GM23338 (cell line): Measurements from ENCODE around the gene SH3RF3. TPM values are rescaled to one million over a fixed set of nuclear protein-coding genes. Genes with fewer than 3 reads are reported as not detected.

Experiments used
- ATAC-seq: fragments of 200-7000 bp; cut with Tn5 transposase; 3 replicates; pipeline ENCODE4 v1.9.1; 2020
- DNase-seq: peaks from one replicate; pipeline ENCODE4 v3.0.0-alpha.2; 2015; ENCODE audit warnings: low spot score
- H2AFZ ChIP-seq: fragments of 200-600 bp; sonication (generic); 2 replicates; pipeline ENCODE4 v1.8.0; 2016; ENCODE audit warnings: antibody characterized with exemption, mild to moderate bottlenecking, moderate library complexity
- H3F3A ChIP-seq: fragments of 200-600 bp; sonication (generic); replicated peaks from 2 replicates; pipeline ENCODE4 v1.8.0; 2017; ENCODE audit warnings: antibody characterized with exemption, mixed run types, low read depth
- H3K27ac ChIP-seq: fragments of 200-600 bp; sonication (generic); 2 replicates; pipeline ENCODE4 v1.6.1; 2016; ENCODE audit warnings: low read depth
- H3K27me3 ChIP-seq: fragments of 200-600 bp; sonication (generic); 2 replicates; pipeline ENCODE4 v1.8.0; 2016; ENCODE audit warnings: mild to moderate bottlenecking, mixed run types, moderate library complexity; ENCODE audit not compliant: insufficient read depth
- H3K36me3 ChIP-seq: fragments of 200-600 bp; sonication (generic); 2 replicates; pipeline ENCODE4 v1.8.0; 2016; ENCODE audit warnings: mild to moderate bottlenecking; ENCODE audit not compliant: insufficient read depth
- H3K4me1 ChIP-seq: fragments of 200-600 bp; sonication (generic); 2 replicates; pipeline ENCODE4 v1.8.0; 2016; ENCODE audit warnings: mild to moderate bottlenecking, moderate library complexity; ENCODE audit not compliant: insufficient read depth
- H3K4me2 ChIP-seq: fragments of 200-600 bp; sonication (generic); 2 replicates; pipeline ENCODE4 v1.7.1; 2017; ENCODE audit warnings: mixed run types
- H3K4me3 ChIP-seq: fragments of 200-600 bp; sonication (generic); 2 replicates; pipeline ENCODE4 v1.6.1; 2016; ENCODE audit warnings: mixed run types
- H3K79me2 ChIP-seq: fragments of 200-600 bp; sonication (generic); replicated peaks from 2 replicates; pipeline ENCODE4 v1.8.0; 2017; ENCODE audit warnings: mild to moderate bottlenecking; ENCODE audit not compliant: insufficient read depth
- H3K9me2 ChIP-seq: fragments of 200-600 bp; sonication (generic); 2 replicates; pipeline ENCODE4 v1.8.0; 2017; ENCODE audit not compliant: insufficient read depth
- H4K20me1 ChIP-seq: fragments of 200-600 bp; sonication (generic); replicated peaks from 2 replicates; pipeline ENCODE4 v1.8.0; 2017; ENCODE audit warnings: mild to moderate bottlenecking; ENCODE audit not compliant: insufficient read depth
- H3K27ac Mint-ChIP-seq: 2 replicates; pipeline ENCODE4 v1.8.0; 2020; ENCODE audit warnings: inconsistent platforms, mild to moderate bottlenecking, moderate library complexity, mixed read lengths
- H3K27me3 Mint-ChIP-seq: 3 replicates; pipeline ENCODE4 v1.8.0; 2022; ENCODE audit warnings: low read depth, mild to moderate bottlenecking, moderate library complexity, mixed read lengths, inconsistent platforms; ENCODE audit not compliant: insufficient read depth, poor library complexity
- H3K36me3 Mint-ChIP-seq: 3 replicates; pipeline ENCODE4 v1.8.0; 2021; ENCODE audit warnings: low read depth, mild to moderate bottlenecking, inconsistent platforms, moderate library complexity, mixed read lengths
- H3K4me1 Mint-ChIP-seq: 3 replicates; pipeline ENCODE4 v1.8.0; 2020; ENCODE audit warnings: mild to moderate bottlenecking, inconsistent platforms, mixed read lengths
- H3K4me3 Mint-ChIP-seq: 3 replicates; pipeline ENCODE4 v1.8.0; 2021; ENCODE audit warnings: moderate library complexity, mild to moderate bottlenecking, inconsistent platforms, mixed read lengths
- H3K9me3 Mint-ChIP-seq: 3 replicates; pipeline ENCODE4 v1.8.0; 2020; ENCODE audit warnings: moderate library complexity, mild to moderate bottlenecking, inconsistent platforms, mixed read lengths
- CREB1 ChIP-seq: fragments of 250-450 bp; sonication (Bioruptor Pico); IDR thresholded peaks from 2 replicates; pipeline ENCODE4 v1.5.0; 2020; ENCODE audit warnings: low read depth, mild to moderate bottlenecking, moderate library complexity
- EZH2 ChIP-seq: fragments of 200-600 bp; sonication (generic); IDR thresholded peaks from one replicate; pipeline ENCODE4 v1.8.0; 2017; ENCODE audit warnings: antibody characterized with exemption, mild to moderate bottlenecking, low read depth; ENCODE audit not compliant: unreplicated experiment
- EZH2phosphoT487 ChIP-seq: fragments of 200-600 bp; sonication (generic); IDR thresholded peaks from one replicate; pipeline ENCODE4 v1.8.1; 2018; ENCODE audit warnings: antibody characterized with exemption; ENCODE audit not compliant: unreplicated experiment
- JUNB ChIP-seq: IDR thresholded peaks from one replicate; pipeline ENCODE4 v1.6.1; 2016; ENCODE audit warnings: antibody characterized with exemption; ENCODE audit not compliant: unreplicated experiment
- NANOG ChIP-seq: IDR thresholded peaks from 2 replicates; pipeline ENCODE4 v1.6.1; 2016; ENCODE audit warnings: antibody characterized with exemption, borderline replicate concordance
- POLR2AphosphoS5 ChIP-seq: IDR thresholded peaks from 2 replicates; pipeline ENCODE4 v1.6.1; 2016; ENCODE audit warnings: antibody characterized with exemption, low read depth
- REST ChIP-seq: IDR thresholded peaks from one replicate; pipeline ENCODE4 v1.6.1; 2018; ENCODE audit warnings: antibody characterized with exemption; ENCODE audit not compliant: unreplicated experiment
- STAT1 ChIP-seq: IDR thresholded peaks from one replicate; pipeline ENCODE4 v1.6.1; 2016; ENCODE audit warnings: antibody characterized with exemption; ENCODE audit not compliant: unreplicated experiment
- ZNF114 ChIP-seq: fragments of 250-450 bp; sonication (Bioruptor Pico); IDR thresholded peaks from 2 replicates; pipeline ENCODE4 v1.5.0; 2020; ENCODE audit warnings: mild to moderate bottlenecking, moderate library complexity
- ZNF331 ChIP-seq: fragments of 250-450 bp; sonication (Bioruptor Pico); IDR thresholded peaks from 2 replicates; pipeline ENCODE4 v1.5.0; 2020; ENCODE audit warnings: low read depth, mild to moderate bottlenecking, moderate library complexity
- ZNF462 ChIP-seq: fragments of 250-450 bp; sonication (Bioruptor Pico); IDR thresholded peaks from 2 replicates; pipeline ENCODE4 v1.5.0; 2020; ENCODE audit warnings: mild to moderate bottlenecking, moderate library complexity
- polyA plus RNA-seq: library from polyadenylated mRNA; unstranded; fragments of >200 nt; fragmentation: Nextera tagmentation; extraction: Ambion mirVana; gene quantifications from 2 replicates; pipeline ENCODE4 v1.2.1, GENCODE V29; 2016
- total RNA-seq: library from RNA; depleted of rRNA; stranded (reverse); fragments of >200 nt; shearing (Covaris generic); gene quantifications from 2 replicates; pipeline ENCODE4 v1.2.3, GENCODE V29; 2014

The SH3RF3 gene
- total and polyA plus RNA-seq, 2 experiments from 2014 or later = 0.11 to 0.63 TPM

GRCh38 chr2:109282865-109283264 is 153.9 kb downstream of the SH3RF3 start (continued):
- TF ChIP-seq REST = no peak
- no peak for TF ChIP-seq CREB1 (CRISPR knock-in tag)
- TF ChIP-seq ZNF331 (CRISPR knock-in tag) = no peak
- no peak for TF ChIP-seq POLR2AphosphoS5

GRCh38 chr2:109284826-109285225 is 155.8 kb downstream of the SH3RF3 start:
- no peak overlapping the region; the same call in 1 of the 2 replicates for H3K27ac Mint-ChIP-seq
- no peak overlapping the region for H3K27ac ChIP-seq

More at GRCh38 chr2:109284826-109285225, 155.8 kb downstream of the SH3RF3 start:
- Histone ChIP-seq H3K79me2 (no peaks in the 10 kb centered on the region), H2AFZ (no peak overlapping the region), H3K4me1 (peaks cover 7% of the 10 kb centered on the region), H3K4me3 (no peak overlapping the region), H3K27me3 (no peaks in the 10 kb centered on the region), H3F3A (no peaks in the 10 kb centered on the region), H3K9me2 (no peaks in the 10 kb centered on the region; the same call in 1 of the 2 replicates), H4K20me1 (no peaks in the 10 kb centered on the region), H3K36me3 (no peaks in the 10 kb centered on the region; the same call in 1 of the 2 replicates), H3K4me2 (no peak overlapping the region)
- peaks cover 8% of the 10 kb centered on the region for H3K27me3 Mint-ChIP-seq
- H3K36me3 Mint-ChIP-seq = no peaks in the 10 kb centered on the region
- H3K4me1 Mint-ChIP-seq = peaks cover 17% of the 10 kb centered on the region
- no peak overlapping the region for H3K4me3 Mint-ChIP-seq
- no peak for TF ChIP-seq EZH2
- TF ChIP-seq ZNF114 = no peak
- no peak for TF ChIP-seq NANOG
- no peak for TF ChIP-seq POLR2AphosphoS5
- TF ChIP-seq ZNF462 (CRISPR knock-in tag) = no peak
- no peak for TF ChIP-seq REST
- no peak for TF ChIP-seq CREB1 (CRISPR knock-in tag)
- TF ChIP-seq STAT1 = no peak
- TF ChIP-seq EZH2phosphoT487 = no peak
- TF ChIP-seq JUNB = no peak
- ATAC-seq (no peak), DNase-seq (no peak)
- H3K9me3 Mint-ChIP-seq = no peaks in the 10 kb centered on the region; the same call in 2 of the 3 replicates
